Gastroesophageal sphincter (tissue), 3 donors: ENCODE data around the gene LMAN2.

Source experiments
- EP300 ChIP-seq: sonication (generic); formaldehyde crosslinking; IDR thresholded peaks from one replicate; pipeline ENCODE4 v1.6.1; 2017; ENCODE audit warnings: antibody characterized with exemption, mild to moderate bottlenecking
- POLR2A ChIP-seq, 2 donors: fragments of 450-650 bp; IDR thresholded peaks; one replicate each; pipeline ENCODE4 v1.6.1; 2017; ENCODE audit warnings: antibody characterized with exemption in 2 of 2, mild to moderate bottlenecking in 2 of 2, moderate library complexity in 1 of 2
- POLR2AphosphoS5 ChIP-seq: sonication (generic); formaldehyde crosslinking; IDR thresholded peaks from one replicate; pipeline ENCODE4 v1.6.1; 2017; ENCODE audit warnings: antibody characterized with exemption
- TF ChIP-seq, protein P1 (sequence below), 4 experiments: fragments of 200-600 bp in 2 of 4; fragments of 450-650 bp in 2 of 4; sonication (generic) in 1 of 4; IDR thresholded peaks; one replicate each; pipeline ENCODE4 v1.5.1; 2017 to 2019; ENCODE audit warnings: antibody characterized with exemption in 4 of 4, mild to moderate bottlenecking in 2 of 4, moderate library complexity in 2 of 4

DNA sequence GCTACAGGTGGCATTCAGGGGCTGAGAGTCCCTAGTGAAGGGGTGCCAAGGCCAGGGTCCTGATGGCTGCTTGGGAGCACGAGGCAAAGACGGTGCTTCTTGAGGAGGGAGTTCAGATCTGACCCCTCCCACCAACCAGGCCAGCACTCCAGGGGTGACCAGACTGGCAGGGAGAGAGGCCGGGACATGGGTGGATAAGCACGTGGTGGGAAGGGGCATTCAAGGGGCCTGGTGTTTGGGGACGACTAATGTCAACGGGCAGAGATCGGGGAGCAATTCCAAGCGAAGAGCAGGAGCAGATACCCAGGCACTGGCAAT, 10.8 kb upstream of the LMAN2 start:
- TF ChIP-seq POLR2AphosphoS5, result no peak
- no peak for TF ChIP-seq POLR2A (IDR thresholded peaks at IDR 0.05)
- no peak for TF ChIP-seq EP300
- TF ChIP-seq, protein P1, sequence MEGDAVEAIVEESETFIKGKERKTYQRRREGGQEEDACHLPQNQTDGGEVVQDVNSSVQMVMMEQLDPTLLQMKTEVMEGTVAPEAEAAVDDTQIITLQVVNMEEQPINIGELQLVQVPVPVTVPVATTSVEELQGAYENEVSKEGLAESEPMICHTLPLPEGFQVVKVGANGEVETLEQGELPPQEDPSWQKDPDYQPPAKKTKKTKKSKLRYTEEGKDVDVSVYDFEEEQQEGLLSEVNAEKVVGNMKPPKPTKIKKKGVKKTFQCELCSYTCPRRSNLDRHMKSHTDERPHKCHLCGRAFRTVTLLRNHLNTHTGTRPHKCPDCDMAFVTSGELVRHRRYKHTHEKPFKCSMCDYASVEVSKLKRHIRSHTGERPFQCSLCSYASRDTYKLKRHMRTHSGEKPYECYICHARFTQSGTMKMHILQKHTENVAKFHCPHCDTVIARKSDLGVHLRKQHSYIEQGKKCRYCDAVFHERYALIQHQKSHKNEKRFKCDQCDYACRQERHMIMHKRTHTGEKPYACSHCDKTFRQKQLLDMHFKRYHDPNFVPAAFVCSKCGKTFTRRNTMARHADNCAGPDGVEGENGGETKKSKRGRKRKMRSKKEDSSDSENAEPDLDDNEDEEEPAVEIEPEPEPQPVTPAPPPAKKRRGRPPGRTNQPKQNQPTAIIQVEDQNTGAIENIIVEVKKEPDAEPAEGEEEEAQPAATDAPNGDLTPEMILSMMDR (IDR thresholded peaks at IDR 0.05), result no peak
